Tibial nerve (tissue), 3 donors: ENCODE results near the gene VILL.

Source experiments
- POLR2A ChIP-seq, 2 donors: fragments of 450-650 bp; IDR thresholded peaks; one replicate each; pipeline ENCODE4 v1.6.1; 2017; ENCODE audit warnings: antibody characterized with exemption in 2 of 2, mild to moderate bottlenecking in 2 of 2, moderate library complexity in 2 of 2
- TF ChIP-seq, protein P1 (sequence below), 5 experiments: fragments of 200-600 bp in 3 of 5; fragments of 450-650 bp in 2 of 5; sonication (generic) in 3 of 5; IDR thresholded peaks; one replicate each; pipeline ENCODE4 v1.5.1; 2016 to 2019; ENCODE audit warnings: antibody characterized with exemption in 5 of 5, mild to moderate bottlenecking in 3 of 5, moderate library complexity in 2 of 5

DNA sequence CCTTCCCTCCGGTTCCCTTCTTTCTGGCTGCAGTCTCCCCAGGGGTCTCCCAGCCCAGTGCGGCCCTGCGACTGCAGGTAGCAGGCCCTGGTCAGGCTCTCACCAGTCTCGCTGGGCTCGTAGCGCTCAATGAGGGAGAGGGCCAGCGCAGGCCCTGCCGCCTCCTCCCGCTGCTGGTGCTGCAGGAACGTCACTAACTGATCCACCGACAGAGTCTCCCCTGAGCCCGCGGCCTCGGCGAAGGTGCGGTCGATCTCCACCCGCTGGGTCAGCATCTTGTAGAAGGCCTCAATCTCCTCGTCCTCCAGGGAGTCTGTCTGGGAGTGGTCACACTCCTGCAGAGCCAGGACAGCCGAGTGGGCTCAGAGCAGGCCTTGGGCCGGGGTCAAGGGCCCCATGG, 20.5 kb downstream of the VILL start:
- TF ChIP-seq, protein P1, sequence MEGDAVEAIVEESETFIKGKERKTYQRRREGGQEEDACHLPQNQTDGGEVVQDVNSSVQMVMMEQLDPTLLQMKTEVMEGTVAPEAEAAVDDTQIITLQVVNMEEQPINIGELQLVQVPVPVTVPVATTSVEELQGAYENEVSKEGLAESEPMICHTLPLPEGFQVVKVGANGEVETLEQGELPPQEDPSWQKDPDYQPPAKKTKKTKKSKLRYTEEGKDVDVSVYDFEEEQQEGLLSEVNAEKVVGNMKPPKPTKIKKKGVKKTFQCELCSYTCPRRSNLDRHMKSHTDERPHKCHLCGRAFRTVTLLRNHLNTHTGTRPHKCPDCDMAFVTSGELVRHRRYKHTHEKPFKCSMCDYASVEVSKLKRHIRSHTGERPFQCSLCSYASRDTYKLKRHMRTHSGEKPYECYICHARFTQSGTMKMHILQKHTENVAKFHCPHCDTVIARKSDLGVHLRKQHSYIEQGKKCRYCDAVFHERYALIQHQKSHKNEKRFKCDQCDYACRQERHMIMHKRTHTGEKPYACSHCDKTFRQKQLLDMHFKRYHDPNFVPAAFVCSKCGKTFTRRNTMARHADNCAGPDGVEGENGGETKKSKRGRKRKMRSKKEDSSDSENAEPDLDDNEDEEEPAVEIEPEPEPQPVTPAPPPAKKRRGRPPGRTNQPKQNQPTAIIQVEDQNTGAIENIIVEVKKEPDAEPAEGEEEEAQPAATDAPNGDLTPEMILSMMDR (IDR thresholded peaks at IDR 0.05): no peak
- no peak for TF ChIP-seq POLR2A (IDR thresholded peaks at IDR 0.05)
